ENCODE results near the gene PALD1. TPM values are rescaled to one million over a fixed set of nuclear protein-coding genes. Genes with fewer than 3 reads are reported as not detected.

The PALD1 gene
- polyA plus RNA-seq, 1 of the 3 experiments (the other 2 are of a cell fraction) = 0.16 TPM

DNA sequence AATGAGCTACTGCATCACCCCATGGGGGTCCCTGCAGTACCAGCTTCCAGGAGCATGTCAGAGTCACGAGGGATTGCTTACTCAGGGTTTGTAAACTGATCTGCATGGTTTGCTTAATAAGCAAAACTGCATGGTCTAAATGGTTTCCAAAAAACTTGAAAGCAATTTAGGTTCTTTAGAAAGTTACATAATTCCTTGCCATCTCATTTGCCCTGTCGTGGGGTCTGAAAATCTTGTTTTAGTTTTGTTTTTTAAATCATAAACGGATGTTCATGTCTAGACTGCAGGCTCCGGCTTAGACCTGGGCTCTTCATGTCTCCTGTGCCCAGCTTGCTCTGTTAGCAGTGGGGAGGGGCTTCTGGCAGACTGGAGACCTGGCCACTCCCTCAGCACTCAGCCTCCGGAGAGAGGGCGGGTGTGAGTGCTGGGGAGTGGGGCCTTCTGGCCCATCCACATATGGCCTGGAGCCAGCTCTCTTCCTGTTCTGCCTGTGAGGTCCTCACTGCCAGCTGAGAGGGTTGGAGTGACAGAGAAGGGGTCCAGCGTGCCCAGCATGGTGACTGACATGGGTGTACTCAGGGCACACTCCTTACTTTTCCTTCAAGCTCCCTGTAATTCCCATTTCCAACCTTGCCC, 106.5 kb downstream of the PALD1 start:
- peaks cover 22% of the 10 kb centered on the region; the same call in 1 of the 2 replicates for H3K27me3 ChIP-seq (ENCODE audit: insufficient read depth)
- no peaks in the 10 kb centered on the region for H3K36me3 ChIP-seq (replicated peaks in 1 of 2; ENCODE audit: control insufficient read depth in 1 of 2, insufficient read depth in 2 of 2, low read length in 1 of 2)
- TF ChIP-seq MXI1 (IDR thresholded peaks at IDR 0.05; ENCODE audit: low read depth, low read length) (no peak; the same call in 1 of the 2 replicates), NRF1 (IDR thresholded peaks at IDR 0.05; ENCODE audit: low read depth, low read length) (no peak), EP300 (IDR thresholded peaks at IDR 0.05; ENCODE audit: borderline replicate concordance in 1 of 2, low read depth in 1 of 2, low read length in 1 of 2) (0 out of 4 replicates have a peak, but pooled peaks of 1 of the 2 experiments have one; percentile 19), FOSL2 (IDR thresholded peaks at IDR 0.05; ENCODE audit: borderline replicate concordance, low read depth) (no peak), JUND (IDR thresholded peaks at IDR 0.05) (no peak), FOXM1 (IDR thresholded peaks at IDR 0.05; ENCODE audit: low read depth) (no peak), RCOR1 (IDR thresholded peaks at IDR 0.05; ENCODE audit: low read length) (peak; percentile 8; the same call in 1 of the 2 replicates), RXRA (IDR thresholded peaks at IDR 0.05; ENCODE audit: borderline replicate concordance, low read depth) (no peak), ELF1 (IDR thresholded peaks at IDR 0.05) (no peak), PBX3 (IDR thresholded peaks at IDR 0.05) (no peak), FOXJ3 (CRISPR knock-in tag; IDR thresholded peaks at IDR 0.05) (no peak), MEF2A (IDR thresholded peaks at IDR 0.05; ENCODE audit: borderline replicate concordance, low read depth) (no peak), YY1 (IDR thresholded peaks at IDR 0.05; ENCODE audit: low read depth) (no peak), GABPA (IDR thresholded peaks at IDR 0.05; ENCODE audit: low read depth) (no peak), RAD21 (IDR thresholded peaks at IDR 0.05; ENCODE audit: low read length) (peak; percentile 9; the same call in 1 of the 2 replicates), TAF1 (IDR thresholded peaks at IDR 0.05; ENCODE audit: borderline replicate concordance, low read depth, low read length) (no peak)
- TF ChIP-seq, protein P1, sequence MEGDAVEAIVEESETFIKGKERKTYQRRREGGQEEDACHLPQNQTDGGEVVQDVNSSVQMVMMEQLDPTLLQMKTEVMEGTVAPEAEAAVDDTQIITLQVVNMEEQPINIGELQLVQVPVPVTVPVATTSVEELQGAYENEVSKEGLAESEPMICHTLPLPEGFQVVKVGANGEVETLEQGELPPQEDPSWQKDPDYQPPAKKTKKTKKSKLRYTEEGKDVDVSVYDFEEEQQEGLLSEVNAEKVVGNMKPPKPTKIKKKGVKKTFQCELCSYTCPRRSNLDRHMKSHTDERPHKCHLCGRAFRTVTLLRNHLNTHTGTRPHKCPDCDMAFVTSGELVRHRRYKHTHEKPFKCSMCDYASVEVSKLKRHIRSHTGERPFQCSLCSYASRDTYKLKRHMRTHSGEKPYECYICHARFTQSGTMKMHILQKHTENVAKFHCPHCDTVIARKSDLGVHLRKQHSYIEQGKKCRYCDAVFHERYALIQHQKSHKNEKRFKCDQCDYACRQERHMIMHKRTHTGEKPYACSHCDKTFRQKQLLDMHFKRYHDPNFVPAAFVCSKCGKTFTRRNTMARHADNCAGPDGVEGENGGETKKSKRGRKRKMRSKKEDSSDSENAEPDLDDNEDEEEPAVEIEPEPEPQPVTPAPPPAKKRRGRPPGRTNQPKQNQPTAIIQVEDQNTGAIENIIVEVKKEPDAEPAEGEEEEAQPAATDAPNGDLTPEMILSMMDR (IDR thresholded peaks at IDR 0.05) = no peak
- TF ChIP-seq, protein P2, sequence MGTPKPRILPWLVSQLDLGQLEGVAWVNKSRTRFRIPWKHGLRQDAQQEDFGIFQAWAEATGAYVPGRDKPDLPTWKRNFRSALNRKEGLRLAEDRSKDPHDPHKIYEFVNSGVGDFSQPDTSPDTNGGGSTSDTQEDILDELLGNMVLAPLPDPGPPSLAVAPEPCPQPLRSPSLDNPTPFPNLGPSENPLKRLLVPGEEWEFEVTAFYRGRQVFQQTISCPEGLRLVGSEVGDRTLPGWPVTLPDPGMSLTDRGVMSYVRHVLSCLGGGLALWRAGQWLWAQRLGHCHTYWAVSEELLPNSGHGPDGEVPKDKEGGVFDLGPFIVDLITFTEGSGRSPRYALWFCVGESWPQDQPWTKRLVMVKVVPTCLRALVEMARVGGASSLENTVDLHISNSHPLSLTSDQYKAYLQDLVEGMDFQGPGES (IDR thresholded peaks at IDR 0.05; ENCODE audit: low read depth, low read length) = no peak
- H3K9me2 ChIP-seq = no peaks in the 10 kb centered on the region
- CTCF ChIA-PET = interaction anchor here (0.6 to 1.2 kb wide), 5 partner anchors 13 to 165 kb away, joined by 3 to 4 read pairs (median 3); no protein-coding TSS in a partner anchor
- POLR2A ChIA-PET = interaction anchor here (0.8 to 1.5 kb wide), 4 partner anchors 9 to 87 kb away, joined by 3 to 10 read pairs (median 4); partner anchors contain the start of gene ADAMTS14
- H4K20me1 ChIP-seq (ENCODE audit: insufficient read depth) = no peaks in the 10 kb centered on the region
- H3K27ac ChIP-seq (ENCODE audit: low read depth in 2 of 2, low read length in 1 of 2) = peak overlapping the region in 1 of 2 experiments; percentile 74; a peak in 2 of 4 replicates
- H3K9ac ChIP-seq = no peak overlapping the region
- no peaks in the 10 kb centered on the region for H3K79me2 ChIP-seq (ENCODE audit: insufficient read depth)
- no peak overlapping the region for H3K4me2 ChIP-seq
- no peaks in the 10 kb centered on the region for H3F3A ChIP-seq (replicated peaks; ENCODE audit: insufficient read depth)
- peak; percentile 91 for DNase-seq
- no peak overlapping the region for H3K4me3 ChIP-seq (ENCODE audit: low read depth in 2 of 2, low read length in 1 of 2)
- whole genome bisulfite sequencing (ENCODE audit: low lambda C conversion rate) = 25% methylated on average over 7 of the region's 7 CpGs
- H3K9me3 ChIP-seq = no peaks in the 10 kb centered on the region
- H2AFZ ChIP-seq (ENCODE audit: low read depth) = no peak overlapping the region
- peaks cover 0 to 37% of the 10 kb centered on the region in 2 experiments; a peak in 3 of 4 replicates for H3K4me1 ChIP-seq (ENCODE audit: control insufficient read depth in 1 of 2, insufficient read depth in 2 of 2, low read depth in 1 of 2, low read length in 1 of 2)

All from SK-N-SH (cell line).